HCT116 (cell line): ENCODE measurements around the gene HOMER3. TPM values are rescaled to one million over a fixed set of nuclear protein-coding genes. Genes with fewer than 3 reads are reported as not detected.

ENCODE experiments used
- ATAC-seq: fragments of 200-7000 bp; cut with Tn5 transposase; 2 replicates; pipeline ENCODE4 v1.9.1; 2020; ENCODE audit warnings: mild to moderate bottlenecking, moderate library complexity
- BruUV-seq: library from RNA; stranded (reverse); fragments of 400-500 nt; replicated peaks from 2 replicates; lab custom pipeline; 2021; lab: Mats Ljungman, UMichigan
- CTCF ChIA-PET: fragments of 300-600 bp; sonication (Branson Sonifier 250); formaldehyde crosslinking; loops from one replicate; lab custom pipeline; 2021; ENCODE audit warnings: antibody characterized with exemption; lab: Charles Lee
- POLR2A ChIA-PET: fragments of 300-600, 350-600 bp; sonication (Branson Sonifier 250); formaldehyde crosslinking; loops from one replicate; lab custom pipeline; 2021; ENCODE audit warnings: antibody characterized with exemption; lab: Charles Lee
- RAD21 ChIA-PET, 2 experiments: fragments of 300-600 bp; sonication (Branson Sonifier 250); formaldehyde crosslinking; loops; one replicate each; lab custom pipeline; 2023; ENCODE audit warnings: low total read pairs in 2 of 2; ENCODE audit not compliant: uncharacterized antibody in 2 of 2, unreplicated experiment in 2 of 2, low non-redundant PET in 1 of 2; lab: Charles Lee
- DNase-seq: peaks from one replicate; pipeline ENCODE4 v3.0.0-alpha.2; 2010; ENCODE audit warnings: low read depth, low spot score
- H2AFZ ChIP-seq: fragments of 200-600 bp; shearing (Covaris generic), sonication (generic); 2 replicates; pipeline ENCODE4 v1.6.1; 2017; ENCODE audit warnings: low read depth, mixed run types, mixed read lengths, antibody characterized with exemption, low read length; ENCODE audit not compliant: poor library complexity, severe bottlenecking
- H3K27ac ChIP-seq: 2 replicates; pipeline ENCODE4 v1.5.1; 2012; ENCODE audit warnings: low read depth, low read length
- H3K27me3 ChIP-seq: fragments of 200-600 bp; sonication (generic); 2 replicates; pipeline ENCODE4 v1.6.1; 2016; ENCODE audit warnings: mixed run types, low read length, mixed read lengths; ENCODE audit not compliant: insufficient read depth
- H3K36me3 ChIP-seq, 2 experiments: fragments of 200-500 bp in 1 of 2; fragments of 200-600 bp in 1 of 2; sonication (Bioruptor generic) in 1 of 2; sonication (generic) in 1 of 2; 2 replicates each; pipeline versions ENCODE4 v1.5.1 to v1.6.1; 2014 to 2016; ENCODE audit warnings: low read length in 2 of 2, inconsistent platforms in 1 of 2, mixed read lengths in 1 of 2, mixed run types in 1 of 2; ENCODE audit not compliant: insufficient read depth in 2 of 2, control insufficient read depth in 1 of 2
- H3K4me1 ChIP-seq, 2 experiments: fragments of 200-600 bp in 1 of 2; sonication (generic) in 1 of 2; 2 replicates each; pipeline versions ENCODE4 v1.5.1 to v1.6.1; 2012 to 2017; ENCODE audit warnings: low read length in 2 of 2, inconsistent platforms in 1 of 2, mild to moderate bottlenecking in 1 of 2, mixed read lengths in 1 of 2, mixed run types in 1 of 2, moderate library complexity in 1 of 2; ENCODE audit not compliant: insufficient read depth in 2 of 2, control insufficient read depth in 1 of 2
- H3K4me2 ChIP-seq: fragments of 200-600 bp; sonication (generic); 2 replicates; pipeline ENCODE4 v1.6.1; 2017; ENCODE audit warnings: mixed run types, low read length, mixed read lengths
- H3K4me3 ChIP-seq, 2 experiments: fragments of 200-600 bp in 1 of 2; sonication (generic) in 1 of 2; replicated peaks in 1 of 2; 2 replicates each; pipeline ENCODE4 v1.5.1; 2011 to 2016; ENCODE audit warnings: low read length in 2 of 2, control low read depth in 1 of 2, low read depth in 1 of 2, mild to moderate bottlenecking in 1 of 2, mixed read lengths in 1 of 2, mixed run types in 1 of 2
- H3K79me2 ChIP-seq: fragments of 200-600 bp; sonication (generic); 2 replicates; pipeline ENCODE4 v1.6.1; 2017; ENCODE audit warnings: mild to moderate bottlenecking, mixed run types, low read length, moderate library complexity, mixed read lengths; ENCODE audit not compliant: insufficient read depth
- H3K9ac ChIP-seq: fragments of 200-600 bp; sonication (generic); 2 replicates; pipeline ENCODE4 v1.6.1; 2016; ENCODE audit warnings: low read length, mixed read lengths
- H3K9me2 ChIP-seq: fragments of 200-600 bp; sonication (generic), shearing (Covaris generic); 2 replicates; pipeline ENCODE4 v1.6.1; 2017; ENCODE audit warnings: mixed run types, mild to moderate bottlenecking, moderate library complexity; ENCODE audit not compliant: insufficient read depth
- H3K9me3 ChIP-seq, 2 experiments: fragments of 200-500 bp in 1 of 2; fragments of 200-600 bp in 1 of 2; sonication (Bioruptor generic) in 1 of 2; sonication (generic) in 1 of 2; 2 replicates each; pipeline ENCODE4 v1.6.1; 2014 to 2017; ENCODE audit warnings: low read length in 2 of 2, mixed read lengths in 2 of 2, inconsistent platforms in 1 of 2, low read depth in 1 of 2, mild to moderate bottlenecking in 1 of 2, mixed run types in 1 of 2, moderate library complexity in 1 of 2; ENCODE audit not compliant: control insufficient read depth in 1 of 2, insufficient read depth in 1 of 2
- H4K20me1 ChIP-seq: fragments of 200-600 bp; sonication (generic), shearing (Covaris generic); 2 replicates; pipeline ENCODE4 v1.6.1; 2017; ENCODE audit warnings: mixed run types, mild to moderate bottlenecking, moderate library complexity; ENCODE audit not compliant: insufficient read depth
- ATF3 ChIP-seq: IDR thresholded peaks from 2 replicates; pipeline ENCODE4 v1.6.1; 2012
- CTCF ChIP-seq, 3 experiments: fragments of 200-600 bp in 1 of 3; sonication (generic) in 1 of 3; IDR thresholded peaks in 2 of 3; conservative IDR thresholded peaks in 1 of 3; 2 replicates each; pipeline ENCODE4 v1.5.1; 2012 to 2017; ENCODE audit warnings: low read depth in 2 of 3, low read length in 2 of 3, antibody characterized with exemption in 1 of 3, borderline replicate concordance in 1 of 3, control low read depth in 1 of 3, mild to moderate bottlenecking in 1 of 3, mixed read lengths in 1 of 3, mixed run types in 1 of 3, moderate library complexity in 1 of 3; ENCODE audit not compliant: insufficient read depth in 1 of 3
- EGR1 ChIP-seq: IDR thresholded peaks from 2 replicates; pipeline ENCODE4 v1.6.1; 2012; ENCODE audit warnings: low read depth
- EZH2phosphoT487 ChIP-seq: fragments of 200-600 bp; IDR thresholded peaks from 2 replicates; pipeline ENCODE4 v1.6.1; 2018; ENCODE audit warnings: antibody characterized with exemption, borderline replicate concordance
- JUND ChIP-seq: IDR thresholded peaks from 2 replicates; pipeline ENCODE4 v1.6.1; 2012
- MAX ChIP-seq: IDR thresholded peaks from 2 replicates; pipeline ENCODE4 v1.6.1; 2012
- POLR2A ChIP-seq: IDR thresholded peaks from 2 replicates; pipeline ENCODE4 v1.7.0; 2011; ENCODE audit warnings: borderline replicate concordance; ENCODE audit not compliant: insufficient read depth, insufficient read length; ENCODE audit errors: extremely low read depth
- POLR2AphosphoS5 ChIP-seq: IDR thresholded peaks from 2 replicates; pipeline ENCODE4 v1.6.1; 2011; ENCODE audit warnings: mild to moderate bottlenecking, low read depth, low read length, moderate library complexity
- REST ChIP-seq: IDR thresholded peaks from 2 replicates; pipeline ENCODE4 v1.6.1; 2012; ENCODE audit warnings: low read depth
- SIN3A ChIP-seq: IDR thresholded peaks from 2 replicates; pipeline ENCODE4 v1.6.1; 2012; ENCODE audit warnings: low read depth
- SP1 ChIP-seq: IDR thresholded peaks from 2 replicates; pipeline ENCODE4 v1.6.1; 2012; ENCODE audit warnings: low read depth
- ZFX ChIP-seq: fragments of 450-650 bp; IDR thresholded peaks from 2 replicates; pipeline ENCODE4 v1.6.1; 2017
- intact Hi-C: fragments of 100-400 bp; cut with micrococcal nuclease; formaldehyde crosslinking; loops from 2 replicates; pipeline ENCODE4 v1.10.0; 2022
- total RNA-seq: library from RNA; stranded (reverse); gene quantifications from one replicate; pipeline ENCODE4 v1.2.1, GENCODE V29; 2021; ENCODE audit not compliant: unreplicated experiment

Gene HOMER3
- total RNA-seq, 1 experiment from 2014 or later = 45.2 TPM

- TF ChIP-seq REST (no peak), JUND (no peak)
- TF ChIP-seq, all 23 proteins: peak for 0
Measured at GRCh38 chr19:18948976-18949356, 7.9 kb upstream of the HOMER3 start (continued).

GRCh38 chr19:18948075-18948975 lies 7.3 kb upstream of the HOMER3 start:
- Histone ChIP-seq H3K27ac (no peak overlapping the region), H3K9ac (no peak overlapping the region), H3K27me3 (no peaks in the 10 kb centered on the region), H4K20me1 (no peaks in the 10 kb centered on the region), H2AFZ (no peak overlapping the region), H3K4me3 (no peak overlapping the region), H3K4me2 (no peak overlapping the region), H3K9me3 (no peaks in the 10 kb centered on the region), H3K36me3 (no peaks in the 10 kb centered on the region), H3K79me2 (no peaks in the 10 kb centered on the region), H3K4me1 (peaks cover 0 to 5% of the 10 kb centered on the region in 2 experiments; a peak in 1 of 4 replicates), H3K9me2 (no peaks in the 10 kb centered on the region)
- DNase-seq (no peak), ATAC-seq (no peak)
- ChIA-PET CTCF (no interaction called here), POLR2A (no interaction called here), RAD21 (no interaction called here)
- TF ChIP-seq EZH2phosphoT487 (no peak), SIN3A (no peak), CTCF (IDR thresholded peaks at IDR 0.05 in 2 of 3, conservative IDR thresholded peaks at IDR 0.05 in 1 of 3; ENCODE audit: borderline replicate concordance in 1 of 3, insufficient read depth in 1 of 3, low read depth in 2 of 3, low read length in 2 of 3) (no peak), JUND (no peak), MAX (no peak), EGR1 (no peak), POLR2AphosphoS5 (no peak), POLR2A (no peak), SP1 (no peak), ATF3 (no peak), ZFX (no peak)
- intact Hi-C loops = no loop called here
- BruUV-seq = no TSS peak
